ENCODE data around the gene RBM4B. TPM values are rescaled to one million over a fixed set of nuclear protein-coding genes. Genes with fewer than 3 reads are reported as not detected.

RBM4B gene
- total RNA-seq, 1 experiment from 2014 or later, result 9.5 TPM

- no peak overlapping the region for H3K4me3 Mint-ChIP-seq (ENCODE audit: unreplicated experiment)
- no peak overlapping the region for H3K27ac Mint-ChIP-seq (ENCODE audit: low read depth, unreplicated experiment)
- peaks cover 39% of the 10 kb centered on the region for H3K36me3 Mint-ChIP-seq (ENCODE audit: insufficient read depth, unreplicated experiment)
- DNase-seq (ENCODE audit: unreplicated experiment), result no peak
- no peaks in the 10 kb centered on the region for H3K9me3 Mint-ChIP-seq (ENCODE audit: unreplicated experiment)
- BruUV-seq (replicated peaks), result no TSS peak
- CTCF ChIA-PET, result interaction anchor here (0.6 kb wide), 1 partner anchor 52 kb away, joined by 3 read pairs; no protein-coding TSS in a partner anchor
- no peaks in the 10 kb centered on the region for H3K27me3 Mint-ChIP-seq (ENCODE audit: insufficient read depth, unreplicated experiment)
- H3K4me1 Mint-ChIP-seq (ENCODE audit: insufficient read depth, unreplicated experiment), result peaks cover 9% of the 10 kb centered on the region
- intact Hi-C loops (cut with micrococcal nuclease), result no loop called here
- TF ChIP-seq CTCF (IDR thresholded peaks at IDR 0.05; ENCODE audit: unreplicated experiment), result no peak
- POLR2A ChIA-PET, result interaction anchor here (1.1 kb wide), 1 partner anchor 9 kb away, joined by 4 read pairs; no protein-coding TSS in a partner anchor
Observed at GRCh38 chr11:66716996-66717395, 39.3 kb upstream of the RBM4B start.

GRCh38 chr11:66715346-66716085, 37.8 kb upstream of the RBM4B start:
- Mint-ChIP-seq H3K27me3 (ENCODE audit: insufficient read depth, unreplicated experiment) (no peaks in the 10 kb centered on the region), H3K4me3 (ENCODE audit: unreplicated experiment) (no peak overlapping the region), H3K4me1 (ENCODE audit: insufficient read depth, unreplicated experiment) (peaks cover 5% of the 10 kb centered on the region), H3K27ac (ENCODE audit: low read depth, unreplicated experiment) (no peak overlapping the region), H3K9me3 (ENCODE audit: unreplicated experiment) (no peaks in the 10 kb centered on the region), H3K36me3 (ENCODE audit: insufficient read depth, unreplicated experiment) (peaks cover 45% of the 10 kb centered on the region)
- CTCF ChIA-PET, result interaction anchor here (0.7 to 1.2 kb wide), 3 partner anchors 9 to 298 kb away, joined by 3 to 5 read pairs (median 3); no protein-coding TSS in a partner anchor
- intact Hi-C loops (cut with micrococcal nuclease), result no loop called here
- TF ChIP-seq CTCF (IDR thresholded peaks at IDR 0.05; ENCODE audit: unreplicated experiment), result no peak
- POLR2A ChIA-PET, result interaction anchor here (0.9 kb wide), 1 partner anchor 33 kb away, joined by 4 read pairs; no protein-coding TSS in a partner anchor
- DNase-seq (ENCODE audit: unreplicated experiment), result no peak
- no TSS peak for BruUV-seq (replicated peaks)

GRCh38 chr11:66713746-66714480, 36.2 kb upstream of the RBM4B start:
- TF ChIP-seq CTCF (IDR thresholded peaks at IDR 0.05; ENCODE audit: unreplicated experiment), result no peak
- H3K4me3 Mint-ChIP-seq (ENCODE audit: unreplicated experiment), result no peak overlapping the region
- POLR2A ChIA-PET, result interaction anchor here (1.7 kb wide), 1 partner anchor 12 kb away, joined by 10 read pairs; no protein-coding TSS in a partner anchor
- H3K36me3 Mint-ChIP-seq (ENCODE audit: insufficient read depth, unreplicated experiment), result peaks cover 38% of the 10 kb centered on the region
- BruUV-seq (replicated peaks), result no TSS peak
- no peak overlapping the region for H3K27ac Mint-ChIP-seq (ENCODE audit: low read depth, unreplicated experiment)
- DNase-seq (ENCODE audit: unreplicated experiment), result no peak
- no peaks in the 10 kb centered on the region for H3K4me1 Mint-ChIP-seq (ENCODE audit: insufficient read depth, unreplicated experiment)
- CTCF ChIA-PET, result interaction anchor here (0.5 to 0.9 kb wide), 3 partner anchors 36 to 341 kb away, joined by 3 read pairs; no protein-coding TSS in a partner anchor
- intact Hi-C loops (cut with micrococcal nuclease), result no loop called here
- H3K27me3 Mint-ChIP-seq (ENCODE audit: insufficient read depth, unreplicated experiment), result no peaks in the 10 kb centered on the region
- no peaks in the 10 kb centered on the region for H3K9me3 Mint-ChIP-seq (ENCODE audit: unreplicated experiment)

- Mint-ChIP-seq H3K9me3 (ENCODE audit: unreplicated experiment) (no peaks in the 10 kb centered on the region), H3K4me3 (ENCODE audit: unreplicated experiment) (no peak overlapping the region), H3K36me3 (ENCODE audit: insufficient read depth, unreplicated experiment) (peaks cover 54% of the 10 kb centered on the region), H3K27ac (ENCODE audit: low read depth, unreplicated experiment) (no peak overlapping the region), H3K27me3 (ENCODE audit: insufficient read depth, unreplicated experiment) (no peaks in the 10 kb centered on the region), H3K4me1 (ENCODE audit: insufficient read depth, unreplicated experiment) (no peaks in the 10 kb centered on the region)
- intact Hi-C loops (cut with micrococcal nuclease), result no loop called here
- DNase-seq (ENCODE audit: unreplicated experiment), result no peak
- POLR2A ChIA-PET, result interaction anchor here (0.5 to 1.3 kb wide), 4 partner anchors 17 to 169 kb away, joined by 3 to 4 read pairs (median 4); no protein-coding TSS in a partner anchor
- TF ChIP-seq CTCF (IDR thresholded peaks at IDR 0.05; ENCODE audit: unreplicated experiment), result no peak
- CTCF ChIA-PET, result interaction anchor here (0.6 to 1.4 kb wide), 5 partner anchors 15 to 127 kb away, joined by 3 to 4 read pairs (median 4); no protein-coding TSS in a partner anchor
- no TSS peak for BruUV-seq (replicated peaks)
Observed at GRCh38 chr11:66710384-66710930, 32.8 kb upstream of the RBM4B start.
